HS-5 (cell line): ENCODE data around the gene EEF1G.
"Not testable (repeated sequence)": the region's sequence is repeated elsewhere in the genome, so short reads cannot be mapped to it uniquely, and the experiment has no call there.

Experiments used
- DNase-seq: peaks from one replicate; pipeline ENCODE4 v3.0.0-alpha.2; 2012; ENCODE audit warnings: low read depth

EEF1G gene, protein sequence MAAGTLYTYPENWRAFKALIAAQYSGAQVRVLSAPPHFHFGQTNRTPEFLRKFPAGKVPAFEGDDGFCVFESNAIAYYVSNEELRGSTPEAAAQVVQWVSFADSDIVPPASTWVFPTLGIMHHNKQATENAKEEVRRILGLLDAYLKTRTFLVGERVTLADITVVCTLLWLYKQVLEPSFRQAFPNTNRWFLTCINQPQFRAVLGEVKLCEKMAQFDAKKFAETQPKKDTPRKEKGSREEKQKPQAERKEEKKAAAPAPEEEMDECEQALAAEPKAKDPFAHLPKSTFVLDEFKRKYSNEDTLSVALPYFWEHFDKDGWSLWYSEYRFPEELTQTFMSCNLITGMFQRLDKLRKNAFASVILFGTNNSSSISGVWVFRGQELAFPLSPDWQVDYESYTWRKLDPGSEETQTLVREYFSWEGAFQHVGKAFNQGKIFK

DNA sequence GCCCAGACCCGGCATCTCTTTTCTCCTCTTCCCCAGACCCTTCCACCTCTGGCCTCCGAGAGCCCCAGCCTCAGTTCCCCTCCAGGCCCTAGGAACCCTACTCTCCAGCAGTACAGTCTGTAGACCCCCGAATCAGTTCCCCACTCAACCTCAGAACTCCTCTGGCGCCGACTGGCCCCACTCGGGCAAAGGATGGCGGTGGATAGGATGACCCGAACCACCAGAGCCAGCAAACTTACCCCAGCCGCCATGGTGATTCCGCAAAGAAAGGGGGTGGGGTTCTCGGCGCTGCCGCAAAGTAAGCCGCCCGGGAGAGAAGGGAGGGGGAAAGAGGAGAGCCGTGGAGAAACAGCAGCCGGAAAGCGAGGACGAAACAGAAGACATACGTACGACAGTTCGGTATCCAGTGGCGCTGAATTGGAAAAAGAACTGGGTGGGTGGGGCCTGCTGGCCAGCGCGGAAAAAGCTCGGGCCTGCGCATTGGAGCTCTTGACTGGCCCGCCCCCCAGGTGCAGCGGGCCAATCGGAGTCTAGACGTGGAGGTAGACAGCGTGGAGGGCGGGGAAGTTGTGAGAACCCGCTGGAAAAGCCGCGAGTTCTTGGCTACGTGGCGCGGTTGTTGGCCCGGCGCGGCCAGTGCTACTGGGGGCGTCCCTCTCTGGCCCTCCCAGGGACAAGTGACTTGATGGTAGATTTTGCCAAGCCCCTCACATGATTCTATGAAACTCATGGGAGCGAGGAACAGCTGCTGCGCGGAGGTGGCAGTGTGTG, at the start of gene EEF1G:
TSS of gene EEF1G (minus strand) at position 300 of the 771 bp plus-strand sequence. CDS start at position 251, 49 bp downstream.
- DNase-seq = peak; percentile 99

DNA sequence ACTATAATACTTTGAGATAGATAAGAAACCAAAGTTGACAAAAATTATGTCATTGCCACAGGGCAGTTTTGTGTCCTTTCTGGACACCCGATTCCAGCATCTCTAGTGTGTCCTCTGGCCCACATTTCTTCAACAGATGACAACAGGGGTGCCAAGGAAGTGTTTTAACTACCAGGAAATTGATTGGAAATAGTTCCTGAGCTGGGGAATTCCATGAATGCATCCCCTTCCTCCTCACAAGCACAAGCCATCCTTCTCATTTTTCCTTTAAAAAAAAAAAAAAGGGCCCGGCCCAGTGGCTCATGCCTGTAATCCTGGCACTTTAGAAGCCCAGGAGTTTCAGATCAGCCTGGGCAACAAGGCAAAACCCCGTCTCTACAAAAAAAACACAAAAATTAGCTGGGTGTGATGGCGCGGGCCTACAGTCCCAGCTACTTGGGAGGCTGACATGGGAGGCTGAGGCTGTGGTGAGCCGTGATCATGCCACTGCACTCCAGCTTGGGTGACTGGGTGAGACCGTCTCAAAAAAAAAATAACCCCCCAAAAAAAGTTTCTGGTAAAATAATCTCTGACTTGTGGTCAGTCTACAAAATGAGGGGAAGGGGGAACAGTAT, 48.9 kb upstream of the EEF1G start:
- no peak for DNase-seq

- DNase-seq = peak; percentile 95
These were observed 48.1 kb upstream of the EEF1G start, which contains the start of gene B3GAT3 for GRCh38 chr11:62621567-62622470. Gene B3GAT3 (minus strand): TSS chr11:62621986. CDS start chr11:62621947, 39 bp downstream.

DNA sequence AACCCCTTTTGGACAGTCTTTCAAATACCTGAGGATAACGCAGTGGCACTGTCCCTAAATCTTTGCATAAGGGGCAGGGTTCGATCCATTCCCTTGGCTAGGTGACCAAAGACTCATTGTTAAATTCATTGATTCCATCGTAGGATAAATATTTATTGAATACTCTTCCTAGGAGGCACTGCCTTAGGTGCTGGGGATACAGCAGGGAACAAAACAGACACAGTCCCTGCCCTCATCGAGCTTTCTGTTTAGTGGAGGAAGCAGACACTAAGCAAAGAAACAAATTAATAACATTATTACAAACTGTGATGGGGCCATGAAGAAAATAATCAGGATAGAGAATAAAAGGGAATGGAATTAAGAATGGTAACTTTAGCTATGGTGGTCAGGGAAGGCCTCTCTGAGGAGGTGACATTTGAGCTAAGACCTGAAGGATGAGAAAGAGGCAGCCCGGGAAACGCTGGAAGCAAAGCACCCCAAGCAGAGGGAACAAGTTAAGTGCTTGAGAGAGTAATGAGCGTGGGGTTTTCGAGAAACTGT, 47.4 kb upstream of the EEF1G start:
- no peak for DNase-seq

- not testable (repeated sequence) for DNase-seq
These were observed 43.3 kb upstream of the EEF1G start for GRCh38 chr11:62616957-62617356.

GRCh38 chr11:62615521-62615920, 41.8 kb upstream of the EEF1G start:
- no peak for DNase-seq

- DNase-seq = no peak
These were observed 40.6 kb upstream of the EEF1G start for GRCh38 chr11:62614275-62614674.

- DNase-seq = no peak
These were observed 39.6 kb upstream of the EEF1G start for GRCh38 chr11:62613291-62613778.

- DNase-seq = no peak
These were observed 38.9 kb upstream of the EEF1G start, which contains the start of the genes EML3 and ROM1 for GRCh38 chr11:62612366-62613290. Gene EML3 (minus strand): TSS chr11:62612775. CDS start chr11:62612457, 318 bp downstream. Gene ROM1 (plus strand): TSS chr11:62613257. CDS start chr11:62613282, 25 bp downstream.

DNA sequence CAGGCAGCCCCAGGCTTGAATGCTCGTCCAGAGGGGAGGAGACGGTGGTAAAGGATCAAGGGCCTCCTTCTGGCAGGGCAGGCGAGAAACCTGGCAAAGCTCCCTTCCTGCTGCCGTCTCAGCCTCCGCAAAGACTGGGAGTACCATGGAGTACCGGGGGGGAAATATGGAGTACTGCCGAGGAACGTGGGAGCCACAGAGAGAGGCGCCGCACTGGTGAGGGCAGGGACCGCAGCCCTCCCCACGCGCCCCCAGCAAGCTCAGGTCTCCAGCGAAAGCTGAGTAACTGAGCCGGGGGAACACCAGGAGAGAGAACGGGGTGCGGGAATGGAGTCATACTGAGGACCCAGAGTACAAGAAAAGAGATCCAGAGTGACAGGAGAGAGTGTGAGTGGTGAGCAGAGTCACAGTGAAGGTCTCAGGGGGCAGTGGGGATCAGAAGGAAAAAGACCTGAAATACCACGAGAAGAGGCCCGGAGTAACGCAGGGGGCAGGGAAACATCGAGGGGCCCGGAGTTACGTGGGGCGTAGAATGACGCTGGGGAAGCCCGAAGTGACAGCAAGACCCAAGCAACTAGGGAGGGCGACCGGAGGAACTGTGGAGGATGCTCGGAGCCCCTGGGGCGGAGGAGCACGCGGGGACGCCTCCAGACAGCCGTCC, 38.1 kb upstream of the EEF1G start:
- DNase-seq = no peak

DNA sequence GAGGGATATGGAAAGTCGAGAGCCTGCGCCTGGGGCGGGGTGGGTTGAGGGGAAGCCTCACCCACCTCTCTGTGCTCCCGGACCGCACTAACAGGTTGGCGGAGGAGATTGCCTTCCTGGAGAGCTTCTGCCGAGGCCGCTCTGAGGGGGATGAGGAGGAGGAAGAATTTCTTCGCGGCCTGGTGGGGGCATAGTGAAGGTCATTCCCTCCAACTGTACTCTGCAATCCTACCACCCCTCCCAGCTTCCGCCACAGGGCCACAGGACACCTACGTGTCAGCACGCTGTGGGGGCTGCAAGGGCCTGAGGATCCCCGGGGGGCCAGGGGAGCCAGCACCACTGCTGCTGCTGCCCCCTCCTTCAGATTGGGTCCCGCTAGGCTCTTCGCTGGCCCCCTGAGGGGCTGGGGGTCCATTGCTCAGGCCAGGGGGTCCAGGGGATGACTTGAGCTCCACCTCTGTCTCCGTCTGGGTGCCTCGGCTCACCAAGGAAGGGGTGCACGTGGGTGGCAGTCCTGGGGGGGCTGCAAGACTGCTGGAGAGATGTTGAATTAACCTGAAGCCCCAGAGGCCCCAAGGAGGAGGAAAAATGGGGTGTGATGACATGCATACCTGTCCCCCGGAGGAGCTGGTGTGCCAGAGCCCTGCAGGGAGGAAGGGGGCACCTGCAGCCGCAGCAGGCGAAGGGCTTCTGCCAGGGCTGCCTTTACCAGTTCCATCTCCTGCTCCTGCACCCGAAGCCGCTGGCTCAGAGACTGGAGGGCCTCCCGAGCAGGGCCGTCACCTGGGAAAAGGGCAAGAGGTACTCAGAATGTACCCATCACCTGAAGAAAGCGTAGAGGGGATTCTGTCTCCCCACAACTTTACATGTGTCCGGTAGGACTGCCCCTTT, 37.4 kb upstream of the EEF1G start:
- no peak for DNase-seq

- no peak for DNase-seq
These were observed 36.7 kb upstream of the EEF1G start for GRCh38 chr11:62610403-62610802.

DNA sequence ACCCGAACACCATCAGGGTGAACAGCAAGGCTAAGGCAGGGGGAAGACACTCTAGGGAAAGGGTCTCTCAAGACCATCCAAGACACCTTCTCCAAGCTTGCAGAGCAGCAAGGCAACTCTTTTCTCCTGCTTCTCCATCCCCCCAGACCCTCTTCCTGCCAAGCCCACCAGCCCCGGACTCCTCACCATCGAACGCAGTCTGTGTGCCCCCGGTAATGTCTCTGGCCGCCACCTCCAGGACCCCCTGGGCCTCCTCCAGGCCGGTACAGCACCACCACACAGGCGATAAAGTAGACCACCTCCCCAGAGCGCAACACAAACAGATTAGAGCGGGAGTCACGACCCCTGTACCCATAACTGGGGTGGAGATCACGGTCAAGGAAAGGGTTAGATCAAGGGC, 35.1 kb upstream of the EEF1G start:
- no peak for DNase-seq

DNA sequence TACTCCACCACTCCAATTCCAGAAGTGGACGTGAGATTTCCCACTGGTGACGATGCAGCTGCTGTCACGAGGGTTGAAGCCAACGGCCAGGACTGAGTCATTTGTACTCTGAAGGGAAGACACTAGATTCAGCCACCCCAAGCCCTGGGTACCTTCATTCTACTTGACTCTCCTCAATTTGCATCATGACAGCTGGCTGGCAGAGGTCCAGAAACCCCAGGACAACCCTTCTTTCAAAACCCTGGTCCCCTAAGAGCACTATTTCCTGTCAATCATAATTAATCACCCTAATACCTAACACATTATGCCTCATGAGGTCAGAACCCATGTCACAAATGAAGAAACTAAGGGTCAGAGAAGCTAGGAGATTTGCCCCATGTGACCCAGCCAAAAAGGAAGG, 34.0 kb upstream of the EEF1G start:
- DNase-seq = no peak

- DNase-seq = no peak
These were observed 32.2 kb upstream of the EEF1G start for GRCh38 chr11:62605902-62606301.

- no peak for DNase-seq
These were observed 31.8 kb upstream of the EEF1G start for GRCh38 chr11:62605467-62605866.

- DNase-seq = no peak
These were observed 30.9 kb upstream of the EEF1G start for GRCh38 chr11:62604460-62605120.
